ENCODE measurements around the gene MUC21.

The MUC21 gene

GRCh38 chr6:30990422-30991086, 7.0 kb downstream of the MUC21 start:
- Histone ChIP-seq H3K9me3 (replicated peaks in 1 of 2; ENCODE audit: control insufficient read depth in 2 of 2, insufficient read depth in 1 of 2, low read depth in 1 of 2, low read length in 2 of 2) (no peaks in the 10 kb centered on the region), H3K4me3 (ENCODE audit: low read length in 2 of 2) (no peak overlapping the region), H3K23ac (ENCODE audit: low read depth, low read length, poor library complexity) (no peak overlapping the region), H2BK15ac (ENCODE audit: low read length) (no peak overlapping the region), H3K79me1 (ENCODE audit: low read depth, low read length) (no peaks in the 10 kb centered on the region), H3K4me1 (ENCODE audit: control insufficient read depth in 2 of 2, insufficient read depth in 1 of 2, low read depth in 1 of 2, low read length in 2 of 2) (no peaks in the 10 kb centered on the region), H4K91ac (ENCODE audit: low read depth, low read length, poor library complexity) (no peak overlapping the region), H4K8ac (ENCODE audit: low read depth, low read length) (no peak overlapping the region), H3K14ac (ENCODE audit: low read length) (no peak overlapping the region), H2BK12ac (ENCODE audit: low read length) (no peak overlapping the region), H3K27me3 (ENCODE audit: control insufficient read depth in 3 of 3, insufficient read depth in 3 of 3, low read depth in 1 of 3, low read length in 3 of 3) (no peaks in the 10 kb centered on the region), H3K4ac (ENCODE audit: low read length) (no peak overlapping the region), H3K4me2 (ENCODE audit: insufficient read depth, low read length, poor library complexity, severe bottlenecking) (no peak overlapping the region), H2BK120ac (ENCODE audit: low read depth, low read length) (no peak overlapping the region), H3K36me3 (replicated peaks in 1 of 2; ENCODE audit: control insufficient read depth in 2 of 2, insufficient read depth in 2 of 2, low read length in 2 of 2) (no peaks in the 10 kb centered on the region), H3K18ac (ENCODE audit: low read length) (no peak overlapping the region), H2BK5ac (ENCODE audit: low read length) (no peak overlapping the region), H3K9ac (ENCODE audit: low read depth, low read length, poor library complexity) (no peak overlapping the region), H3K27ac (replicated peaks; ENCODE audit: low read length) (no peak overlapping the region), H2AFZ (ENCODE audit: low read length) (no peak overlapping the region), H2AK5ac (ENCODE audit: low read depth, low read length) (no peak overlapping the region)
- DNase-seq (ENCODE audit: low spot score): no peak
- no CpG with 5 or more reads among the region's 8 CpGs for WGBS, 2 donors (ENCODE audit: extremely low coverage in 2 of 2, insufficient read length in 2 of 2, insufficient replicate concordance in 1 of 2)

- no peak overlapping the region for H3K27ac ChIP-seq (replicated peaks; ENCODE audit: low read length)
- H2BK5ac ChIP-seq (ENCODE audit: low read length): no peak overlapping the region
- H3K4me1 ChIP-seq (ENCODE audit: control insufficient read depth in 2 of 2, insufficient read depth in 1 of 2, low read depth in 1 of 2, low read length in 2 of 2): no peaks in the 10 kb centered on the region
- no peak overlapping the region for H3K4me3 ChIP-seq (ENCODE audit: low read length in 2 of 2)
- no peaks in the 10 kb centered on the region for H3K27me3 ChIP-seq (ENCODE audit: control insufficient read depth in 3 of 3, insufficient read depth in 3 of 3, low read depth in 1 of 3, low read length in 3 of 3)
- H2AK5ac ChIP-seq (ENCODE audit: low read depth, low read length): no peak overlapping the region
- no peak overlapping the region for H3K14ac ChIP-seq (ENCODE audit: low read length)
- no peak overlapping the region for H3K18ac ChIP-seq (ENCODE audit: low read length)
- H4K8ac ChIP-seq (ENCODE audit: low read depth, low read length): no peak overlapping the region
- no CpG with 5 or more reads among the region's 2 CpGs for WGBS, 2 donors (ENCODE audit: extremely low coverage in 2 of 2, insufficient read length in 2 of 2, insufficient replicate concordance in 1 of 2)
- H3K36me3 ChIP-seq (replicated peaks in 1 of 2; ENCODE audit: control insufficient read depth in 2 of 2, insufficient read depth in 2 of 2, low read length in 2 of 2): no peaks in the 10 kb centered on the region
- H3K4me2 ChIP-seq (ENCODE audit: insufficient read depth, low read length, poor library complexity, severe bottlenecking): no peak overlapping the region
- H3K79me1 ChIP-seq (ENCODE audit: low read depth, low read length): no peaks in the 10 kb centered on the region
- no peak overlapping the region for H3K23ac ChIP-seq (ENCODE audit: low read depth, low read length, poor library complexity)
- H3K9ac ChIP-seq (ENCODE audit: low read depth, low read length, poor library complexity): no peak overlapping the region
- DNase-seq (ENCODE audit: low spot score): no peak
- H2AFZ ChIP-seq (ENCODE audit: low read length): no peak overlapping the region
- no peak overlapping the region for H2BK12ac ChIP-seq (ENCODE audit: low read length)
- no peak overlapping the region for H3K4ac ChIP-seq (ENCODE audit: low read length)
- no peak overlapping the region for H2BK120ac ChIP-seq (ENCODE audit: low read depth, low read length)
- H4K91ac ChIP-seq (ENCODE audit: low read depth, low read length, poor library complexity): no peak overlapping the region
- no peak overlapping the region for H2BK15ac ChIP-seq (ENCODE audit: low read length)
- no peaks in the 10 kb centered on the region for H3K9me3 ChIP-seq (replicated peaks in 1 of 2; ENCODE audit: control insufficient read depth in 2 of 2, insufficient read depth in 1 of 2, low read depth in 1 of 2, low read length in 2 of 2)
These were observed 8.4 kb downstream of the MUC21 start for GRCh38 chr6:30991891-30992290.

DNA sequence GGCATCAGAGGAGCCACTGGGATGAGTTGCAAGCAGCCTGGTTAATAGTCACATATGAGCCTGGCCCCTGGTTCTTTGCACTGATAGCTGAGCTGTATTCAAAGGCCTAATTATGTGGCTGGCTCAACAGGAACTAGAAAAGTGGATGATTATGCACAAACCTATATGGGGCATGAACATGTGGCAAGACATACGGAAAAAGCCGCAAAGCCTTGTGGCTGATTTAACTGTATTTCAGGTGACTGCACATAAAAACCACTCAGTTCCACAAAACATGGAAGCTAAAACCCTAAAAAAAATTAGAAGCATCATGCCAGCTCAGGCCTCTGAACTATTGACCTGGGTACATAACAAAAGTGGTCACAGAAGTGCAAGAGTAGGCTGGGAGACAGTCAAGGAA, 13.8 kb downstream of the MUC21 start:
- no peak overlapping the region for H3K9ac ChIP-seq (ENCODE audit: low read depth, low read length, poor library complexity)
- H3K18ac ChIP-seq (ENCODE audit: low read length): no peak overlapping the region
- no peak overlapping the region for H3K4ac ChIP-seq (ENCODE audit: low read length)
- H2BK15ac ChIP-seq (ENCODE audit: low read length): no peak overlapping the region
- no peak overlapping the region for H2BK5ac ChIP-seq (ENCODE audit: low read length)
- H3K9me3 ChIP-seq (replicated peaks in 1 of 2; ENCODE audit: control insufficient read depth in 2 of 2, insufficient read depth in 1 of 2, low read depth in 1 of 2, low read length in 2 of 2): peaks cover 2 to 3% of the 10 kb centered on the region in 2 donors
- no peaks in the 10 kb centered on the region for H3K36me3 ChIP-seq (replicated peaks in 1 of 2; ENCODE audit: control insufficient read depth in 2 of 2, insufficient read depth in 2 of 2, low read length in 2 of 2)
- H3K79me1 ChIP-seq (ENCODE audit: low read depth, low read length): no peaks in the 10 kb centered on the region
- H3K27me3 ChIP-seq (ENCODE audit: control insufficient read depth in 3 of 3, insufficient read depth in 3 of 3, low read depth in 1 of 3, low read length in 3 of 3): no peaks in the 10 kb centered on the region
- H3K4me3 ChIP-seq (ENCODE audit: low read length in 2 of 2): no peak overlapping the region
- no peak overlapping the region for H4K91ac ChIP-seq (ENCODE audit: low read depth, low read length, poor library complexity)
- no peak overlapping the region for H2BK12ac ChIP-seq (ENCODE audit: low read length)
- H2BK120ac ChIP-seq (ENCODE audit: low read depth, low read length): no peak overlapping the region
- H3K23ac ChIP-seq (ENCODE audit: low read depth, low read length, poor library complexity): no peak overlapping the region
- no peak overlapping the region for H3K27ac ChIP-seq (replicated peaks; ENCODE audit: low read length)
- H3K14ac ChIP-seq (ENCODE audit: low read length): no peak overlapping the region
- no CpG with 5 or more reads among the region's 2 CpGs for WGBS, 2 donors (ENCODE audit: extremely low coverage in 2 of 2, insufficient read length in 2 of 2, insufficient replicate concordance in 1 of 2)
- H4K8ac ChIP-seq (ENCODE audit: low read depth, low read length): no peak overlapping the region
- H3K4me1 ChIP-seq (ENCODE audit: control insufficient read depth in 2 of 2, insufficient read depth in 1 of 2, low read depth in 1 of 2, low read length in 2 of 2): no peaks in the 10 kb centered on the region
- DNase-seq (ENCODE audit: low spot score): no peak
- no peak overlapping the region for H3K4me2 ChIP-seq (ENCODE audit: insufficient read depth, low read length, poor library complexity, severe bottlenecking)
- no peak overlapping the region for H2AFZ ChIP-seq (ENCODE audit: low read length)
- H2AK5ac ChIP-seq (ENCODE audit: low read depth, low read length): no peak overlapping the region

DNA sequence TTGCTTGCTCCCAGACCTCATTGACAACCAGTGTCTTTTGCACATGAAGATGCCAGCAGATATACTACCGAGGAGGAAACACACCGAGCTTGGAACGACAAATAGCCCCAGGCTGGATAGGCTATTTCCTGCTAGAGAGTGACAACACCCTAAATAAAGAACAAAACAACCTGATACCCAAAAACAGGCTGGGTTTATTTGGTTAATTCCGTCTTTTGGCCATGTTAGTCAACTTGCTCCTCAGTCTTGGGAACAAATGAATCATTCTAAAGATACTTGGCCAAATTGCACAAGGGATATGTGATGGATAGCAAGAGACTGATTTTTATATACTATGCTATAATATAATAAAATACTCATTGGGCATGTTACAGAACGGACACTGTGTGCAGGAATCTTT, 15.3 kb downstream of the MUC21 start:
- H3K79me1 ChIP-seq (ENCODE audit: low read depth, low read length): no peaks in the 10 kb centered on the region
- no peak overlapping the region for H3K4me3 ChIP-seq (ENCODE audit: low read length in 2 of 2)
- DNase-seq (ENCODE audit: low spot score): no peak
- H2BK15ac ChIP-seq (ENCODE audit: low read length): no peak overlapping the region
- H3K4ac ChIP-seq (ENCODE audit: low read length): no peak overlapping the region
- H3K9me3 ChIP-seq (replicated peaks in 1 of 2; ENCODE audit: control insufficient read depth in 2 of 2, insufficient read depth in 1 of 2, low read depth in 1 of 2, low read length in 2 of 2): peaks cover 2 to 3% of the 10 kb centered on the region in 2 donors
- H2BK5ac ChIP-seq (ENCODE audit: low read length): no peak overlapping the region
- no peak overlapping the region for H2AK5ac ChIP-seq (ENCODE audit: low read depth, low read length)
- H3K14ac ChIP-seq (ENCODE audit: low read length): no peak overlapping the region
- no peaks in the 10 kb centered on the region for H3K36me3 ChIP-seq (replicated peaks in 1 of 2; ENCODE audit: control insufficient read depth in 2 of 2, insufficient read depth in 2 of 2, low read length in 2 of 2)
- no peak overlapping the region for H3K4me2 ChIP-seq (ENCODE audit: insufficient read depth, low read length, poor library complexity, severe bottlenecking)
- no peak overlapping the region for H3K23ac ChIP-seq (ENCODE audit: low read depth, low read length, poor library complexity)
- H4K8ac ChIP-seq (ENCODE audit: low read depth, low read length): no peak overlapping the region
- WGBS, 2 donors (ENCODE audit: extremely low coverage in 2 of 2, insufficient read length in 2 of 2, insufficient replicate concordance in 1 of 2): no CpG with 5 or more reads among the region's 5 CpGs
- no peak overlapping the region for H2BK12ac ChIP-seq (ENCODE audit: low read length)
- no peak overlapping the region for H3K9ac ChIP-seq (ENCODE audit: low read depth, low read length, poor library complexity)
- H2BK120ac ChIP-seq (ENCODE audit: low read depth, low read length): no peak overlapping the region
- H3K18ac ChIP-seq (ENCODE audit: low read length): no peak overlapping the region
- no peak overlapping the region for H2AFZ ChIP-seq (ENCODE audit: low read length)
- H3K27ac ChIP-seq (replicated peaks; ENCODE audit: low read length): no peak overlapping the region
- no peaks in the 10 kb centered on the region for H3K27me3 ChIP-seq (ENCODE audit: control insufficient read depth in 3 of 3, insufficient read depth in 3 of 3, low read depth in 1 of 3, low read length in 3 of 3)
- no peaks in the 10 kb centered on the region for H3K4me1 ChIP-seq (ENCODE audit: control insufficient read depth in 2 of 2, insufficient read depth in 1 of 2, low read depth in 1 of 2, low read length in 2 of 2)
- H4K91ac ChIP-seq (ENCODE audit: low read depth, low read length, poor library complexity): no peak overlapping the region

Data from neuronal stem cell (in vitro differentiated cells).